NCI-H128 (cell line): Measurements from ENCODE around the gene GATA5.
A peak's percentile ranks its signal among the peaks of the same experiment; 100 is the strongest.
"Not testable (repeated sequence)": the region's sequence is repeated elsewhere in the genome, so short reads cannot be mapped to it uniquely, and the experiment has no call there.

Experiments
- DNase-seq: peaks from one replicate; lab custom pipeline; 2025; ENCODE audit not compliant: unreplicated experiment; lab: John Stamatoyannopoulos, UW

The GATA5 gene

GRCh38 chr20:62505337-62506045 is 29.7 kb upstream of the GATA5 start:
- no peak for DNase-seq

GRCh38 chr20:62504323-62504722 is 28.5 kb upstream of the GATA5 start:
- no peak for DNase-seq

- DNase-seq = no peak
Measured at GRCh38 chr20:62503401-62504178, 27.8 kb upstream of the GATA5 start.

- no peak for DNase-seq
Measured at GRCh38 chr20:62502496-62503095, 26.8 kb upstream of the GATA5 start.

- DNase-seq = no peak
Measured at GRCh38 chr20:62501801-62502495, 26.2 kb upstream of the GATA5 start.

GRCh38 chr20:62500237-62500864 is 24.6 kb upstream of the GATA5 start:
- peak; percentile 19 for DNase-seq

GRCh38 chr20:62499758-62500236 is 24.0 kb upstream of the GATA5 start:
- no peak for DNase-seq

- no peak for DNase-seq
Measured at GRCh38 chr20:62498874-62499273, 23.1 kb upstream of the GATA5 start.

GRCh38 chr20:62496568-62497218 is 20.9 kb upstream of the GATA5 start:
- no peak for DNase-seq

- DNase-seq = no peak
Measured at GRCh38 chr20:62495749-62496567, 20.2 kb upstream of the GATA5 start.

GRCh38 chr20:62494980-62495748 is 19.4 kb upstream of the GATA5 start:
- DNase-seq = no peak

- DNase-seq = no peak
Measured at GRCh38 chr20:62494537-62494936, 18.7 kb upstream of the GATA5 start.

- DNase-seq = no peak
Measured at GRCh38 chr20:62493886-62494285, 18.1 kb upstream of the GATA5 start.

- DNase-seq = no peak
Measured at GRCh38 chr20:62493253-62493885, 17.6 kb upstream of the GATA5 start.

GRCh38 chr20:62492711-62493110 is 16.9 kb upstream of the GATA5 start:
- DNase-seq = no peak

- not testable (repeated sequence) for DNase-seq
Measured at GRCh38 chr20:62490783-62491182, 15.0 kb upstream of the GATA5 start.

- DNase-seq = no peak
Measured at GRCh38 chr20:62489932-62490263, 14.1 kb upstream of the GATA5 start.

- DNase-seq = no peak
Measured at GRCh38 chr20:62489186-62489931, 13.6 kb upstream of the GATA5 start.
